Measurements from ENCODE around the gene SLC15A5.

SLC15A5 gene

GRCh38 chr12:16261944-16262475 is 15.5 kb downstream of the SLC15A5 start:
- no peak for DNase-seq (ENCODE audit: low read depth in 2 of 2)

DNA sequence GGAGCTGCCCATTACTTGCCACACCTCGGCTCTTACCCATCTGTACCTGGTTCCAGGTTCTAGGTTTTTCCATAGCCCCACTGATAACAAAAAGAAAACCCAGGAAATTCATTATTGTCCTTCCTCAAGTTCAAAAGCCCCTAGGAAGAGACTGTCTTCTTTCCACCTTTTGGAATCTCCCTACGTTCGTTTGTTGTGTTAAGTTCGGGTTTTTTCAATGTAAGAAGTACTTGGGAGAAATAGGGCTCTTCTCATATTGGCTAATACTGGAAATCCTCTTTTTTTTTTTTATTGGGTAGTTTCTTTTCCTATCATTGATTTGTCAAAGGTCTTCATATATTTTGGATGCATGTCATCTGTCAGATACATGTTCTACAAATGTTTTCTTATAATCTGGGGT is 17.3 kb downstream of the SLC15A5 start:
- DNase-seq (ENCODE audit: low read depth in 2 of 2) = no peak

DNA sequence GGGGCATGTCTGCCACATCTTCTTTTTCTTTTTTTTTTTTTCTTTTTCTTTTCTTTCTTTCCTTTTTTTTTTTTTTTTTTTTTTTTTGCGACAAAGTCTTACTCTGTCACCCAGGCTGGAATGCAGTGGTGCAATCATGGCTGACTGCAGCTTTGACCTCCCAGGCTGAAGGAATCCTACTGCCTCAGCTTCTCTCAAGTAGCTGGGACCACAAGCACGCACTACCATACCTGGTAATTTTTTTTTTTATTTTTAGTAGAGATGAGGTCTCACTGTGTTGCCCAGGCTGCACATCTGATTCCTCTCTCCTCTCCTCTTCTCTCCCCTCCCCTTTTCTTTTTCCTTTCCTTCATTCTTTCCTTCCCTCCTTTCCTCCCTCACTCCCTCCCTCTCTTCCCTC is 18.5 kb downstream of the SLC15A5 start:
- no peak for DNase-seq (ENCODE audit: low read depth in 2 of 2)

GRCh38 chr12:16246264-16246663 is 31.2 kb downstream of the SLC15A5 start:
- DNase-seq (ENCODE audit: low read depth in 2 of 2) = no peak

DNA sequence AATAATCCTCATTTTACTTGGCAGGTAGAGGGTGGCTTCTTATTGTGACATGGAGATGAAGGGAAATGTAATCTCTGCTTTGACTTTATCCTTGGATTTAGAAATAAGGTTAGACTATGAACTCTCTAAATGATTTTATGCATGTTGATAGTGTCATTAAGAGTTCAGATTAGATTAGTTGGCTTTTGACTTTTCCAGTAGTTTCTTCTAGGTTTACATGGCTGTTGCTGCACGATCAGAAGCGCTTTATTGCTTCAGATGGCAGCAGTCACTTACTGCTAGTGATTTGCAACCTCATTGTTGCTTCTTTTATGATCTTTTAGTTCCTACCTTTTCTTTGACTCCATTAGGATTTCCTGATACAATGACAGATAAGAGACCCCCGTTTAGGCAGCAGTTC is 32.3 kb downstream of the SLC15A5 start:
- no peak for DNase-seq (ENCODE audit: low read depth in 2 of 2)

GRCh38 chr12:16243487-16244412 is 33.7 kb downstream of the SLC15A5 start:
- no peak for DNase-seq (ENCODE audit: low read depth in 2 of 2)

DNA sequence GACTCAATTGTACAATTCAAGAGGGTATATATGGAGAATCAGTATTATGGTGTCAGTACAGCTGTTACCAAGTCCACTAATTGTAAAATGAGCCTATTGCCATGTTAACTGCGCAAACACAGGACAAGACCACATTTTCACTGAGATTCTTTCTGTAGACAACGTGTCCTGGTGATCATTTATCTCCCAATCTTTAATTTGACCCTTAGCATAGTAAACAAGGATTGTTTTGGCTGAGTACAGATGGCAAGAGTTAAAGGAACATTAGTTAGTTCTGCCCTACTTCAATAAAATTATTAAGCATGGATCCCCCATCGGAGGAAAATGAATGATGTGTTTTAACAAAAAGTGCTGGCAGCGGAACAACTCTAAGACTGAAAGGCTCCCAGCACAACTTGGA is 36.1 kb downstream of the SLC15A5 start:
- DNase-seq (ENCODE audit: low read depth in 2 of 2) = no peak

DNA sequence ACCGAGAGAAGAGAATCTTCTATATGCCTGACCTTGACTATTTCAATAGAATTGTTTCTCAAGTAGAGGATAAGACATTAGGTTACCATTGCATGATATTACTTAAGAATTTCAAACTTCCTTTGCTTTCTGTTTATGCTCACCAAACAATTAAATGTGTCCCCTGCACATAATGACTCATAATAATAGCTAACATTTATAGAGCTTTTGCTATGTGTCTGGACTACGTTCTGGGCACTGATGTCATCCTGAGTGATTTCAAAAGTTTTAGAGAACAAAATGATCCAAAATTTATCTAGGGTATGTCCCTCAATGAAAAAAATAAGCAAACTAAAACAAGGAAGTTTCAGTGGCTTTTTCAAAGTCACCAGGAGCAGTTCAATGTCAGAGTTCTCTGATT is 38.8 kb downstream of the SLC15A5 start:
- DNase-seq (ENCODE audit: low read depth in 2 of 2) = no peak

DNA sequence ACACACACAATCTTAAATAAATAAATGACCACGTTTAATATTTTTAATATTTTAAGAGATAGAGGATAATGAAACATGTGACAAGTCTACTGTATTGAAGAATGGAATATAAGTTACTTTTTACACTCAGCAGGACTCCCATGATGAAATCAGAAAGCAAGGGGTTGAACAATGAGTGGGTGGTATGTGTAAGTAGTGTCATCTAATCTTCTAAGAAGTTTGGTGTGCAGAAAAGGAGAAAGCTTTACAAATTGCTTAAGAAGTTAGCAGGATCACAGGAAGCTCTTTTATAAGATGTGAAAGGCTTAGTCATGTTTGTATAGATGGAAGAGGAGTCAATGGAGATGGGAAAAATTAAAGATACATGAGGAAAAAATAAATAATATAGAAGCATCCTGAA is 47.8 kb downstream of the SLC15A5 start:
- DNase-seq (ENCODE audit: low read depth in 2 of 2) = no peak

GRCh38 chr12:16228067-16228466 is 49.4 kb downstream of the SLC15A5 start:
- DNase-seq (ENCODE audit: low read depth in 2 of 2) = no peak

GRCh38 chr12:16225692-16226091 is 51.8 kb downstream of the SLC15A5 start:
- no peak for DNase-seq (ENCODE audit: low read depth in 2 of 2)

- no peak for DNase-seq (ENCODE audit: low read depth in 2 of 2)
Measured at GRCh38 chr12:16224196-16224595, 53.3 kb downstream of the SLC15A5 start.

- no peak for DNase-seq (ENCODE audit: low read depth in 2 of 2)
Measured at GRCh38 chr12:16221776-16222175, 55.7 kb downstream of the SLC15A5 start.

DNA sequence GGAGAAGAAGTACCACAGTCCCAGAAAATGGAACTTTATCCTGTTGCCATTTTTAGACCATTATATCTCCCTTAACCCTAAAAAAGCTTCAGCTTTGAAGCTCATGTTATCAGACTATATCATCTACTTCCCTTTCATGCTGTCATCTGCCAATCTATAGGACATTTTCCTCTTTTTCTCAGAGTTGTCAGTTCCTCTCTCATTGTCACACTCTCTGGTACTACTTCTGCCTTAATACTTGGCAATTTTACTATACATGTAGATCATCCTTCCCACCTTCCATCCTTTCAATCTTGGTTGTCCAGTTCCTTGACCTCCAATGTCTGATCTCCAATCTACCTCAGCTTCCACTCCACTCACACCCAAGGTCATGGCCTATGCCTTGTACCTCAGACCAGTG is 57.4 kb downstream of the SLC15A5 start:
- DNase-seq (ENCODE audit: low read depth in 2 of 2) = no peak

DNA sequence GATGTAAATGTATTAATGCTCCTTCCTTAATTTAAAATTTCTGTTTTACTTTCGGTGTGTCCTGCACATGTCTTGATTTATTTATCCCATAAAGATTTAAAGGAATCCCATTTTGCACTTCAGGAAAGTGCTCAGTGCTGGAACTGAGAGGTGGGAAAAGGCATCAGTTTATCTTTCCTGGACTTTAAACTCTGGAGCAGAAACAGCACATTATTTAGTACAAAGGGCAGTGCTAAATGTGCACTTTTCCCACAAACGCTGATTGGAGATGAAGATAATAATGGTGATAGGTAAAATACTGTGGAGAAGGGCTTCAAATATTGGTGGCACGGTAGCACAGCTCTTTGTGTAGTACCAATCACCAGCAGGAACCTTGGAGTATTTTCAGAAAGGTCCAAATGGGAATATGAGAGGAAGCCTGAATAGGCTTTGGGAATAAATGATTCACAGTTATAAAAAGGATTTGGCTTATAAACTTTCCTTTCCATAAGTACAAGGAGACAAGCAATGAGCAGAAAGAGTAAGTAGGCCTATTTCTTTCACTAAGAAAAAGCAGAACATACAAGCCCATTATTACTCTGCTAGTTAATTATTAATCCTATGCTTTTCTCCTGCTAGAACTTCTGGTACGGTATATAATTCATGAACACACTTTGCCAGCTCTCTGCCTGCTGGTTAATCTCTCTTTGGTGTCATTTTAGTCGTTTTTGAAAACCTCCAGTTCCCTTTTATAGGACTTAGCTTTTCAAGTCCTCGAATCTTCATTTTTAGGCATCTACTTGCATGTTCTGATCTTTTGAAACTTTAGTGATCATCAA is 58.3 kb downstream of the SLC15A5 start:
- DNase-seq (ENCODE audit: low read depth in 2 of 2) = no peak

- DNase-seq (ENCODE audit: low read depth in 2 of 2) = no peak
Measured at GRCh38 chr12:16218234-16218633, 59.3 kb downstream of the SLC15A5 start.

- no peak for DNase-seq (ENCODE audit: low read depth in 2 of 2)
Measured at GRCh38 chr12:16211731-16212130, 65.8 kb downstream of the SLC15A5 start.

DNA sequence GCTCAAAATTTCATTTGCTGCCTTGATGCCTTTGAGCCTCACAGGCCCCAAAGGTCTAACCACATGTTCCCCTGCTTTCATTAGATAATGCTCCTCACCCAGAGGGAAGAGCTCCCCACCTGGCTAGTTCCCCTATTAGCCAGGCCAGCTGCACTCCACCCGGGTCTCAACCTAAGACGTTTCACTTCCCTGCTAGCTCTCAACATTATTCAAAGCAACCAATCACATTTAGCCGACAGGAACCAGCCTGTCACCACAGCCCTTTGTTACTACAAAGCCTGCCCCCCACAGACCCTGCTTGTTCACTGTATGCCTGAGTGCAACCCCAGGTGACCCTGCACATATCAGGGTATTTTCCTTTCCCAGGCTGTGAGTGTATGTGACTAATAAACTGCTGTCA is 78.6 kb downstream of the SLC15A5 start:
- DNase-seq (ENCODE audit: low read depth in 2 of 2) = no peak

GRCh38 chr12:16197600-16197999 is 79.9 kb downstream of the SLC15A5 start:
- no peak for DNase-seq (ENCODE audit: low read depth in 2 of 2)

- no peak for DNase-seq (ENCODE audit: low read depth in 2 of 2)
Measured at GRCh38 chr12:16189849-16190248, 87.6 kb downstream of the SLC15A5 start.

DNA sequence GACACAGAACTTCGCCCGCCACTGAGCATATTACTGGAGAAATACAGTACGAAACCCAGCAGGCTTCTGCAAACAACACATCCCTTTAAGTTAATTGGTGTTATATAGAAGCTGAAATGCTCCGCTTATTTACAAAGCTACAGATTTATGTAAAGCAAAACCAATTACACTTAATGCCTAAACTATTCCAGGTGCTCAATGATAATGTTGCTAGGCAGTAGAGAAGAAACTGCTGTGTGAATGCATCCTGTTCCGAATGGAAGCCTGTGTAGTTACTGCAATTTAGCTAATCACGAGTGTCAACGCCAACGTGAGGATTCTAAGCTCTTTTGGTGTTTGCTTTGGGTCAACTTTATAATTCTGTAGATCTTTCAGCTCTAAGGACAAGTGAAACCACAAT is 89.8 kb downstream of the SLC15A5 start:
- DNase-seq (ENCODE audit: low read depth in 2 of 2) = no peak

DNA sequence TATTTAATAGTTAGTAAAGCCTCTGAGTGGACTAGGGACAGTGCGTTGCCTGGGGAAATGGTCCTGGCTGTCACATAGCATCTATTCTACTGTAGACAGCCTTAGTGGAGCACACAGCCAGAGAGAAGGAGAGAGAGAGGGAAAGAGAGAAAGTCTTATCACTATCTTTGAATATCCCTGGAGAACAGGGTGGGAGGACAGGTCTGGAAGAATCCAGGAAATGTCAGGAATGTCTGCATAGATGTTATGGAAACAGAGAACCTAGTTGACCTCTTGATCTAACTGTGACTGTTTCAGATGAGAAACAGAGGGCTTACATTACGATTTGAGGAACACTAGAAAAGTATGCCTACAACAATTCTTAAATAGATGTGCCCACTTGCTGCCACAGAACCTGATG is 92.8 kb downstream of the SLC15A5 start:
- DNase-seq (ENCODE audit: low read depth in 2 of 2) = no peak

DNA sequence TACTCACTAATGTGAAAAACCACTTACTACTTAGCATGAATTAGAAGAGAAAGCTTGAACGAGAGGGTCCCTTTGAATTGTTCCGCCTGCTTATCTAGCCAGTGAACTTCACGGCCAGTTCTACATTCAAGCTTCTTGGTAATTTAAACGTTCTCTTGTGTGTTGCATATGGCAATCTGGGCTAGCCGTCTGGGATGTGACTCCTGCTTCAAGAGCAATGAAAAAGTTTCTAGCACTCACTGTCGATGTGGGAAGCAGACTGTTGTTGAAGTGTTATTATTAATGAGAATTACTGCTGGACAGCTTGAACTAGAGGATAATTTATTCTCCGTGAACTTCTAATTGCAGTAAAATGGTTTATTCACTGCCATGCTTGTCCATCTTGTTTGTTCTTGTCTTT is 93.9 kb downstream of the SLC15A5 start:
- no peak for DNase-seq (ENCODE audit: low read depth in 2 of 2)

Measured in stimulated activated CD8-positive, alpha-beta memory T cell treated with anti-CD3 and anti-CD28 coated beads, Interleukin-15, amount 100 ng/mL, for 48 hours (primary cell).